Upper lobe of left lung (tissue), 4 donors: Measurements from ENCODE around the gene MBD5.

Experiments used
- CTCF ChIP-seq, 6 experiments: fragments of 450-650 bp in 4 of 6; fragments of 200-600 bp in 2 of 6; sonication (generic) in 2 of 6; IDR thresholded peaks; one replicate each; pipeline ENCODE4 v1.5.1; 2016 to 2019; ENCODE audit warnings: antibody characterized with exemption in 6 of 6
- EP300 ChIP-seq, 4 donors: sonication (generic); formaldehyde crosslinking; IDR thresholded peaks; one replicate each; pipeline ENCODE4 v1.5.1; 2017; ENCODE audit warnings: antibody characterized with exemption in 4 of 4, control low read depth in 2 of 4
- POLR2A ChIP-seq, 4 donors: fragments of 450-650 bp; IDR thresholded peaks; one replicate each; pipeline ENCODE4 v1.5.1; 2016 to 2017; ENCODE audit warnings: antibody characterized with exemption in 4 of 4, mild to moderate bottlenecking in 2 of 4

- TF ChIP-seq EP300 (IDR thresholded peaks at IDR 0.05), result no peak
- no peak for TF ChIP-seq CTCF (IDR thresholded peaks at IDR 0.05)
- TF ChIP-seq POLR2A (IDR thresholded peaks at IDR 0.05), result no peak
Measured at GRCh38 chr2:148305476-148305875, 284.6 kb downstream of the MBD5 start.
